ENCODE results near the gene B4GALNT2. TPM values are rescaled to one million over a fixed set of nuclear protein-coding genes. Genes with fewer than 3 reads are reported as not detected.

The B4GALNT2 gene
- total and polyA plus RNA-seq, 2 of the 13 experiments (the other 11 are each of a cell fraction or from before 2014, with no cell fraction given) = not detected

- TF ChIP-seq RFXAP (CRISPR knock-in tag; IDR thresholded peaks at IDR 0.05; ENCODE audit: borderline replicate concordance) (peak; percentile 74), MXD1 (CRISPR knock-in tag; IDR thresholded peaks at IDR 0.05) (peak; percentile 46; the same call in 1 of the 2 replicates), ZNF547 (CRISPR knock-in tag; IDR thresholded peaks at IDR 0.05) (peak; percentile 96), MYC (CRISPR knock-in tag; IDR thresholded peaks at IDR 0.05; ENCODE audit: borderline replicate concordance) (peak; percentile 95), ZHX1 (CRISPR knock-in tag; IDR thresholded peaks at IDR 0.05; ENCODE audit: low read depth) (peak; percentile 60), JUND (CRISPR knock-in tag; IDR thresholded peaks at IDR 0.05) (peak; percentile 53; the same call in 1 of the 2 replicates), ZNF703 (CRISPR knock-in tag; IDR thresholded peaks at IDR 0.05; ENCODE audit: borderline replicate concordance) (peak; percentile 90; the same call in 1 of the 2 replicates), NR2F2 (IDR thresholded peaks at IDR 0.05; ENCODE audit: borderline replicate concordance, low read depth) (peak; percentile 78; the same call in 1 of the 2 replicates), ZNF724P (CRISPR knock-in tag; IDR thresholded peaks at IDR 0.05; ENCODE audit: borderline replicate concordance) (peak; percentile 97; the same call in 1 of the 2 replicates), ZBTB7B (CRISPR knock-in tag; IDR thresholded peaks at IDR 0.05) (peak; percentile 33; the same call in 1 of the 2 replicates), ZNF564 (CRISPR knock-in tag; IDR thresholded peaks at IDR 0.05) (no peak), ZNF589 (CRISPR knock-in tag; conservative IDR thresholded peaks at IDR 0.05) (peak; percentile 42; the same call in 1 of the 2 replicates), BRF2 (CRISPR knock-in tag; IDR thresholded peaks at IDR 0.05) (peak; percentile 98), ELF3 (CRISPR knock-in tag; IDR thresholded peaks at IDR 0.05) (peak; percentile 55), ZNF274 (CRISPR knock-in tag; IDR thresholded peaks at IDR 0.05) (peak; percentile 86), ZNF326 (CRISPR knock-in tag; IDR thresholded peaks at IDR 0.05; ENCODE audit: borderline replicate concordance) (no peak), SATB2 (CRISPR knock-in tag; IDR thresholded peaks at IDR 0.05) (peak; percentile 97; the same call in 1 of the 2 replicates), PRPF4 (IDR thresholded peaks at IDR 0.05; ENCODE audit: low read depth, low read length, poor library complexity, severe bottlenecking) (peak; percentile 29), TFE3 (CRISPR knock-in tag; IDR thresholded peaks at IDR 0.05) (peak; percentile 78), PLSCR1 (CRISPR knock-in tag; IDR thresholded peaks at IDR 0.05; ENCODE audit: borderline replicate concordance) (no peak), ZNF563 (CRISPR knock-in tag; IDR thresholded peaks at IDR 0.05) (peak; percentile 67)
These were observed 59.6 kb downstream of the B4GALNT2 start (continued) for GRCh38 chr17:49191917-49192741.
